ENCODE measurements around the gene PAK4.

PAK4 gene

GRCh38 chr19:39147480-39147879 lies 21.9 kb downstream of the PAK4 start:
- no peak for DNase-seq

DNA sequence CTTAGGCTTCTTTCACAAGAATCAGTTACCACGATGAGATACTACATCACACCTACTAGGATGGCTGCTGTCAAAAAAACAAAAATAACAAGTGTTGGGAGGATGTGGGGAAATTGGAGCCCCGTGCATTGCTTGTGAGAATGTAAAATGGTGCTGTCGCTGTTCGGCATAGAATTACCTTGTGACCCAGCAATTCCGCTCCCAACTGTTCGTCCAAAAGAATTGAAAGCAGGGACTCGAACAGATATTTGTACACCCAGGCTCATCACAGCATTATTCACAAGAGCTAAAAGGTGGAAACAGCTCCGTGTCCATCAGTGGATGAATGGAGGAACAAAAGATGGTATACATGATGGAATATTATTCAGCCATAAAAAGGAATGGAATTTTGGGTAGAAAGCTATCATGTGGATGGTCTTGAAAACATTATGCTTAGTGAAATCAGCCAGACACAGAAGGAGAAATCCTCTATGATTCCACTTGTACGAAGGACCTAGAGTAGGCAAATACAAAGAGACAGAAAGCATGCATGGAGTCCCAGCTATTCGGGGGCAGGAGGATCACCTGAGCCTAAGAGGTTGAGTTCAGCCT lies 23.4 kb downstream of the PAK4 start:
- DNase-seq: no peak

DNA sequence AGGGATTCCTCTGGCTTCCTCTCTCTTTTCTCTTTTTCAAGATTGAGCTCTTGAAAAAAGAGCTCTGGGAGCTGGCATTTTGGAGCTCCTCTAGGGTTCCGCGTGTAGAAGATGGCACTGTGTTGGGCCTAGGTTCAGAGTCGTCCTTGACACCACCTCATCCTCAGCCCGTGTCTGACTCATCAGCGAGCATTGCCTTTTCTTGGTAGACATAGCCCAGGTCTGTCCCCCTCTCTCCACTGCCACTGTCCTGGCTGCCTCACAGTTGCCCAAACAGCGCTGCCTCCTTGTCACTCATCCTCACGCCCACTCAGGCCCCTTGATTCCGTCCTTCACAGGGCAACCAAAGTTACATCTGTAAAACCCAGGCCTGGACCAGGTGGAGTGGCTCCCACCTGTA lies 24.6 kb downstream of the PAK4 start:
- no peak for DNase-seq

DNA sequence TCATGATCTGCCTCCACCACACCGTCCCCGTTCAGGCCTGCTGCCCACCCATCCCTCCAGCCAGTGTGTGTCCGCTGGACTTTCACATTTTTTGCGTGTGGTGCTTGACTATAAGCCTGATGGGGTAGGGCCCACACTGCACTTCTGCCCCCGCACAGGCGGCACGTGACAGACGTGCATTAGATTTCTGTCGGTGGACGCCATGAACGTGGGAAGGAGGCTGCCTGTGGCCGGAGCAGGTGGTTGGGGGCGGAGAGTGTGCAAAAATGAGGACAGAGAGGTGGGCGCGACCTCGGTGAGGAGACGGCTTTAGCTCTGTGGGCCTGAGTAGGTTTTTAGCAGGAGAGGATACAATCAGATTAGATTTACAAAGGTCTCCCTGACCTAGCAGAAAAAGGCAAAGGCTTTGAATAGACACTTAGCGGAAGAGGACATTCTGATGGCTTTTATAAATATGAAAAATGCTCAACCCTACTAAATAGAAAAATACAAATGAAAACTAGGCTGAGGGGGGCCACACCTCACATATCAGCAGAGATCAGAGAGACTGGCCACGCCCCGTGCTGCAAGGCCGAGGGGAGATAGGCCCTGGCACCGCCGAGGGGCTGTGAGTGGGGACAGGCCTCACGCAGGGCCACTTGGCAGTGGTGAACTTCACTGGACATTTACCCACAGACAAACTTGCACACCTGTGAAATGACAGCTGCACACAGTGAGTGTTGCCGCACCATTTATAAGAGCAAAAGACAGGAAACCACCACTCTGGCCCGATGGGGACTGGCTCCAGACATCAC lies 25.4 kb downstream of the PAK4 start:
- DNase-seq: no peak

- DNase-seq: no peak
These were observed 26.5 kb downstream of the PAK4 start for GRCh38 chr19:39152066-39152465.

- no peak for DNase-seq
These were observed 28.6 kb downstream of the PAK4 start for GRCh38 chr19:39154100-39154628.

DNA sequence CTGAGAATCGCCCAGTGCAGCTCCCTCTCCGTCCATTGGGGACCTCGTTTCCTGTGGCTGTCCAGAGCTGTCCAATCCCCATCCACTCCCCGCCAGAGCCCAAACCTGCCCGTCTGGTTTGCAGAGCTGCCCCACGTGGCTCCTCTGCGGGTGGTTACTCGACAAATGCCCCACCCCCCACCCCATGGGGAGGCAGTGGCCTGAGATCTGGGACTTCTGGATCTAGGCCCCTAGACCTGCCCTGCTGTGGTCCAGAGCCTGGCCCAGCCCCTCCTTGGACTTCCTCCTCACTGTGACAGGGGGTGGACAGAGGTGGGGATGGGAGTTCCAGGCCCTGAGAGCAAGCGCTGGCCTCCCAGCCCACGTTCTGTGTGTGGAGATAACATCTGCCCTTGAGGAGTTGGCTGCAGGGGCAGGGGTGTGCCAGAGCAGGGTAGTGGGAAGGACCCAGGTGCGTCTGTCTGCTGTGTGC lies 29.1 kb downstream of the PAK4 start:
- DNase-seq: no peak

DNA sequence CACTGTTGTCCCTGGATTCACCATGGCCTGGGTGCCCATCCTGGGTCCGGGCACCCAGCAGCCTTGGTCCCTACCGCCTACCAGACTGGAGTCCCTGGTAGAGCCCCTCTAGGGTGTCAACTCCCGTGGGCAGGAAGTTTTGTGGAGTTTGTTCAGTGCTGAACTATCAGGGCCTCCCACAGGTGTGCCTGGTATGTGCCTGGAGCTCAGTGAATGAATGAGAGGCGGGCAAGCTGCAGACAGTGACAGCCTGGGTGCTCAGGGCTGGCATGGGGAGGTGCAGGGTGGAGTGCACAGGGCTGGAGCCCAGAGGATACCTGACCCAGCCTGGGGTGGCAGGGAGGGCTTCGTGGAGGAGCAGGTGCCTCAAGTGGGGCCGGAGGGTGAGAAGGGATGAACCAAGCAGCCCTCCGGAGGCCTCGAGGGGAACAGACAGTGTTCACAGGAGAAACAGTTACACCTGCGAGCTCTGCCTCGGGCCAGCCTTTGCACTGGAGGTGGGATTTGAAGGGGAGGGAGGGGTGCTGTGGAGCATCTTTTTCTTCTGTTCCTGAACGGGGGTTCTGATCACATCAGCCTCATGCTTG lies 29.6 kb downstream of the PAK4 start:
- DNase-seq: no peak

DNA sequence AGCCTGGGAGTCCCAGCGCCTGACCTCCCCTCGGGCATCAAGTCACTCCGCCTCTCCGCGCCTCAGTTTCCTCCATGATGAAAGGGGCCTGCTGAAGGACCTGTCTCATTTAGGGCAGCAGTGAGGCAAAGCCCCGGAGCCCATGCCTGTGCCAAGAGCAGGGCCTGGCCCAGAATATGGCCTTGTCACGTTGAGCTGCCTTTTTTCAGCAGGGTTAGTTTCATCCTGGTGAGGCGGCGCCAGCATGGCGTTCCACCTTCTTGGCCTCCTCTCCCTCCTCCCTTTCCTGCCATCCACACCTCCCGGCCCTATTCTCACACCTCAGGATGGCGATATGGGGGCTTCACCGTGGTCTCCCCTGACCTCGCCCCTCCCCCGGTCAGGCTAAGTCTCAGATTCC lies 30.2 kb downstream of the PAK4 start:
- no peak for DNase-seq

DNA sequence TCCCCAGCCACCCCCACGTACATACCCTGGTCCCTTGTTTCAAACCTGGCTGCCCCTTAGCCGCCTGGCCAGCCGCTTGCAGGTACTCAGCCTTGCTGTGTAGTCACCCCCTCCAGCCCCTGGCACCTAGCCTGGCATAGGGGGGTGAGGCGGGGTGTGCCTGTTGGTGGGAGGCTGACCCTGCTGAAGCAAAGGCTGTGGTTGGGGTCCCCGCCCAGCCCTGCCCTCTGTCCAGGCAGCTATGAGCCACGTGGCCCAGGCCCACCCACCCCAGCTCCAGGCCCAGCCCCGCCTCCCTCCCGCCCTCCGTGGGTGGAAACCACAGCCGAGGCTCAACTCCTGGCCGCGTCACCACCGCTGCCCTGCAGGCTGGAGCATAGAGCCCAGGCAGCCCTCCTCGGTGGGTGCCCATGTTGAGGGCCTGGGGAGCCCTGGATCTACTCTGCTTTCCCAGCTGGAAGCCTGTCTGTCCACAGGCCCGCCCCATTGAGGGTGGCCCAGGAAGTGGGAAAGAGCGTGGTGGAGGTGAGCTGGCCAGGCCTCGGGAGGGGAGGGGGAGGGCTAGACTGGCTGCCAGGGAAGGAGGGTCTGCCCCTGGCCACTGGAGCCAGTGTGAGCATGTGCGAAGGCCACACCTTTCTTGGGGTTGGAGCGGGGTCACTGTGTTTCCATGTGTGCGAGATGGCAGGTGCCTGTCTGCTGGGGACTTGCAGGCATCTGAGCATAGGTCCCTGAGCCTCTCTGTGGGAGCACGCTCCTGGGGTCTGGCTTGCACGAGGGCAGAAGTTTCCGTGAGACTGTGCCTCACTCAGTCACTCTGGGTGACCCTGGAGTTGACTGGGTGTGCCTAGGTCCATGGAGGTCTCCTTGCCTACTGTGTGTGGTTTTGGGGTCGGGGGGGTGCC lies 31.0 kb downstream of the PAK4 start:
- DNase-seq: no peak

DNA sequence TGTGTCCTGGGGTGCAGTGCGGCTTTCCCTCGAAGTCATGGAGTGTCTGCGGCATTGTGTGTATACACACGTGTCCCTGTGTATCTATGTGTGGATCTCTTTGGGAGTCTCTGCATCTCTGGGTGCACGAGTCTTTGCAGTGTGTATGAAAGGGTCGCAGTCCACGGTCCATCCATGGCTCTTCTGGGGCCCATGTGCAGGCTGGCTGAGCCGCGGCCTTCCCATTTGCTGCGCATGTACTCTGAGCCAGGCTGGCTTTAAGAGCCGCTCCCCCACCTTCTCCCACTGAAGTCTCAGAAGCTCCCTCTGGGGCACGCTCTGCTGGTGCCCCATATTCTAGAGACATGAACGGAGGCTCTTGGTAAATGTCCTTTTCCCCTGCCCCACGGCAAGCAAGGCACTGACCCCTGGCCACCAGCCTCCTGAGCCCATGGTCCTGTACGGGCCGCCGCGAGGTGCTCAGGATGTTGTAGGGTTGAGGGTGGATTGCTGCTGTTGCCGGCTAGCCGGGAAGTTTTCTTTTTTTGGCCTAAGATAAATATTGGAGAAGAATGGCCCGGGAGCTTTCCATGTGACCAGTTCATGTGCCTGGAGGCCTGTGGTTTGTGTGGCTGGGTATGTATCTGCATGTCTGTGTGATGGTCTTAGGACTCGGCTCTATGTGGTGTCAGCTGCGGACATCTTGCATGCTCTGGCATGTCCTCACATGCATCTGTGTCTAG lies 31.9 kb downstream of the PAK4 start:
- DNase-seq: no peak

- no peak for DNase-seq
These were observed 32.4 kb downstream of the PAK4 start for GRCh38 chr19:39157997-39158389.

DNA sequence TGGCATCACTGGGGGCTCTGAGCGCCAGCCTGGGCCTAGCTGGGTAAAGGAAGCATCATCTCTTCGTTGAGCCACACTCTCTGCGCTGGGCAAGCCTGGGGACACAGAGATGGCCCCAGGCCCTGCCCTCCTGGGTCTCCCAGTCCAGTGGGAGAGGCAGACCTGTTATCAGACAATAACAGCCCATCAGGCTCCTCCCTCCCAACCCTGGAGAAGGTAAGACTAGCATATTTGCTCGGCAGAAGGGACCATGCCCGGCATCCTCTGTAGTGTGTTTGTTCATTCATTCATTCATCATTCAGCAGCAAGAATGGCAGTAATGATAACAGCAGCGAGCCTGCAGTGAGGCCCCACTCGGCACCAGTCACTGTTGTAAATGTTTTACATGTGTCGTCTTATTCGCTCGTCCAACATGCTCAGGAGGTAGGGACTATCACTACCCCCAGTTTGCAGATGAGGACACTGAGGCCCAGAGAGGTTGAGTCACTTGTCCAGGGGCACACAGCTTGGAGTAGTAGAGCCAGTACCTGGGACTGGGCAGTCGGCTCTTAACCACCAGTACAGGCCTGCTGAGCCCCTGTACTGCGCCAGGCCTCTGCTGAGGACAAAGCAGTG lies 33.2 kb downstream of the PAK4 start:
- DNase-seq: no peak

- DNase-seq: no peak
These were observed 34.9 kb downstream of the PAK4 start for GRCh38 chr19:39160523-39160861.

DNA sequence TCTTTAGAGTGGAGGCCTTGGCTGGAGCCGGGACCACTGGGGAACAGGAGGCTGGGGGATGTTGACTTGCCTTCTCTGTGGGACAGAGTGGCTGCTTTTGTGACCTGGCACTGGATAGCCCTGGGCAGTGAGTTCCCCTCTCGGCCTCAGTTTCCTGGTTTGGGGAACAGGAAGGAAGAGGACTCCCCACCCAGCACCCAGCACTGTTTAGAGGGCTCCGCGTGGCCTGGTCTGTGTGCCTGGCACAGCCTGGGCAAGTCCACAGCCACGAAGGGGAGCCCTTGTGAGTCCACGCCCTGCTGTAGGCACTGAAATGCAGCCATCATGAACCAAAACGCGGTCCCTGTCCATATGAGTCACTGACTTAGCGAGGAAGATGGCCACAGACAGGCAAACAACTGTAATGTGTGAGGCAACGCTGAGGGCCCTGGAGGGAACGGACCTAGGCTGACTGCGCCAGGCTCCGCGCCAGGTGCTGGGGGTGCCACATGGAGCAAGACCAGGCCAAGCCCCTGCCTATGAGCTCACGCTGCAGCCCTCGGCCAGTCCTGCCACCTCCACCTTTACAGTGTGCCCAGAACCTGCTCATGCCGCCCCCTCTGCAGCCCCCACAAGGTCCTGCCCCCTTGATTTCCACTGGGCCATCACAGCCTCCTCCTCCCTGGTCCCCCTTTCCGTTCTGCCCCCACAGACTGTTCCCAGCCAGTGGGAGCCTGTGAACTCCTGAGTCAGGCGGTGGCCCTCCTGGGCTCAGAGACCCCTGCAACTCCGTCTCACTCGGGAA lies 35.5 kb downstream of the PAK4 start:
- DNase-seq: no peak

DNA sequence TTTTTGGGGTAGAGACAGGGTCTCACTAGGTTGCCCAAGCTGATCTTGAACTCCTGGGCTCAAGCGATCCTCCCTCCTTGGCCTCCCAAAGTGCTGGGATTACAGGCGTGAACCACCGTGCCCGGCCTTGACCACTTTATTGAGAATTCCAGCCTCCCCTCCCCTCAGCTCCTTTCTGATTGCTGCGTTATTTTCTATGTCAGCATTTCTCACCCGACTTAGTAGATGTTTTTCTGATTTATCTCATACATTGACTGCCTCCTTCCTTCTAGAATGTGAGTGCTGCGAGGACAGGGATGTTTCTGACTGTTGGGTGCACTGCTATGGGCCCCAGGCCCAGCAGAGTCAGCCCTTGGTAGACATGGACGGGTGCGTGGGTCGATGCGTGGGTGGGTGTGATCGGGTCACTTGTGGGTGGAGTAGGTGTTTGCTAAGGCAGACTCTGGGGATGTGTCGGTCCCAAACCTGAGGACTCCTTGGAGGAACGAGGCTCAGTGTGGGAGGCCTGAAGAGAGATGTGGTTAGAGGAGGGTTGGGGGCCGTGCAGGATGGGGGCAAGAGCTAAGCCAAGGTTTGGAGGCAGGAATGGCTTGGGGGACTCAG lies 37.0 kb downstream of the PAK4 start:
- DNase-seq: no peak

GRCh38 chr19:39163621-39164020 lies 38.0 kb downstream of the PAK4 start:
- DNase-seq: no peak

- no peak for DNase-seq
These were observed 38.7 kb downstream of the PAK4 start for GRCh38 chr19:39164289-39164688.

DNA sequence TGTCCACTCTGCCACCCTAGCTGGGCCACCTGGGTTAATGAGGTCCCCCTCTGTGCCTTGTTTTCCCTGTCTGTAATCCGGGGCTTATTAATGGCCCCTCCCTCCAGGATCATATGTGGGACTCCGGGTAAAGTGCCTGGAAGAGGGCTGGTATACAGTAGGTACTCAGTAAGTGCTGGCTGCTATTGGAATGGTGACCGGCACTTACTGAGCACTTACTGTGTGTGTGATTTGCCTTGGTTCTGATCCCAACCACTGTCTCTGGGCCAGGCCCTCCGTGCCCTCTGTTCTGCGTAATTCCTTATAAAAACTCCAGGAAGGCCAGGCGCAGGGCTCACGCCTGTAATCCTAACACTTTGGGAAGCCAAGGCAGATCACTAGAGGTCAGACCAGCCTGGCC lies 40.3 kb downstream of the PAK4 start:
- DNase-seq: no peak

DNA sequence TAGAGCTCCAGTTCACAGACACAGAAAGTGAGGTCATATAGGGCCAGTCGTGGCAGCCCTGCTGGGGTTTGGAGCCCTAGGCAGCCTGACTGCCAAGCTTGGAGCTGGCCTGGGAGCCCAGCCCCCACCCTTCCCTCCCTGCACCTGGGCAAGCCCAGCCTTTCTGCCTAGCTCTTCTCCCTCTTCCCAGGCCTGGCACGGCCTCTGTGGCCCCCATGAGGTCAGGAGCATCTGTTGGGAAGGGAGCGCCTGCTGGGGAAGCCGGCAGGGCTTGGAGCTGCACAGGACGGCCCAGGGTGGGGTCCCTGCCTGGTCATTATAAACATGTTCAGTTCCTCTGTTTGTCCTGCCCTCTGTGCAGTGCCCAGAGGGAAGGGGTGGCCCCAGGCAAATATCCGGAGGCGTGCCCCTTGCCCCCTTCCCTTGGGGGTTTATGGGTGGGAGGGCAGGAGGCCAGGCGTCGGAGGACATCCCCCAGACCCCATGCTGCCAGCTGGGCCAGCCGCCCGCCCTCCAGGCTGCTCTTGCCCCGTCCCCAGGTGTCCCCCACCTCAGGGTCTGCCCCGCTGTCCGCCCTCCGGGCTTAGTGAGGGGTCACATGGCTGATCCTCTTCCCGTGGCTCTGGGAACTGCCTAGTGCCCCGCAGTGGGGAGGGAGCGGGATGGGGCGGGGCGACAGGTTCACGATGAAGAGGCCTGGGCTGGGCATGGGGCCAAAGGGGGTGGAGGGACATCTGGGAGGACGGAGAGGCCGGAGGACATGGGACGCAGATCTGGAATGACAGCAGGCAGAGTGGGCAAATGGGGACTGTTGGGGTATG lies 41.2 kb downstream of the PAK4 start:
- no peak for DNase-seq

Data from activated gamma-delta T cell (primary cell).